GM12878 (cell line): ENCODE data around the gene ITPKA. TPM values are rescaled to one million over a fixed set of nuclear protein-coding genes. Genes with fewer than 3 reads are reported as not detected.

Experiments used
- ATAC-seq: fragments of 200-7000 bp; cut with Tn5 transposase; 3 replicates; pipeline ENCODE4 v1.9.1; 2020; ENCODE audit warnings: mild to moderate bottlenecking, moderate library complexity
- BruUV-seq: library from RNA; stranded (reverse); fragments of 400-500 nt; replicated peaks from 2 replicates; lab custom pipeline; 2021; lab: Mats Ljungman, UMichigan
- CTCF ChIA-PET: fragments of 300-600 bp; sonication (Branson Sonifier 250); formaldehyde crosslinking; extraction: SDS; loops from one replicate; lab custom pipeline; 2021; ENCODE audit warnings: inconsistent platforms; lab: Yijun Ruan, JAX
- POLR2A ChIA-PET: fragments of 350-600 bp; formaldehyde crosslinking; extraction: SDS; loops from one replicate; lab custom pipeline; 2021; ENCODE audit warnings: inconsistent platforms; lab: Charles Lee
- RAD21 ChIA-PET: fragments of 300-600 bp; sonication (Branson Sonifier 250); formaldehyde crosslinking; loops from one replicate; lab custom pipeline; 2023; ENCODE audit warnings: antibody characterized with exemption; ENCODE audit not compliant: unreplicated experiment; lab: Charles Lee
- SMC1A ChIA-PET: fragments of 300-600 bp; sonication (Branson Sonifier 250); formaldehyde crosslinking; loops from one replicate; lab custom pipeline; 2023; ENCODE audit not compliant: unreplicated experiment, uncharacterized antibody; lab: Charles Lee
- DNase-seq: peaks from one replicate; pipeline ENCODE4 v3.0.0-alpha.2; 2011; ENCODE audit warnings: low read depth, low spot score
- FAIRE-seq: peaks from 3 replicates; lab custom pipeline; 2011; peaks lifted over from hg19 to GRCh38; lab: Jason Lieb, UNC
- H2AFZ ChIP-seq: 2 replicates; pipeline ENCODE4 v1.6.0; 2011; ENCODE audit warnings: low read depth, low read length, control low read depth; ENCODE audit not compliant: control insufficient read depth
- H3K27ac ChIP-seq: 2 replicates; pipeline ENCODE4 v1.5.1; 2011; ENCODE audit warnings: control low read depth; ENCODE audit not compliant: control insufficient read depth, insufficient read depth
- H3K27me3 ChIP-seq, 2 experiments: replicated peaks in 1 of 2; 2 replicates each; pipeline versions ENCODE4 v1.6.0 to v1.6.1; 2011; ENCODE audit warnings: low read length in 1 of 2; ENCODE audit not compliant: control insufficient read depth in 2 of 2, insufficient read depth in 2 of 2
- H3K36me3 ChIP-seq, 2 experiments: 2 replicates each; pipeline ENCODE4 v1.5.1; 2011; ENCODE audit warnings: low read length in 1 of 2; ENCODE audit not compliant: control insufficient read depth in 2 of 2, insufficient read depth in 2 of 2
- H3K4me1 ChIP-seq: 2 replicates; pipeline ENCODE4 v1.6.1; 2011; ENCODE audit warnings: mild to moderate bottlenecking, low read length, moderate library complexity, mixed read lengths; ENCODE audit not compliant: control insufficient read depth, insufficient read depth
- H3K4me2 ChIP-seq: 2 replicates; pipeline ENCODE4 v1.6.0; 2011; ENCODE audit warnings: control low read depth; ENCODE audit not compliant: control insufficient read depth, insufficient read depth
- H3K4me3 ChIP-seq: fragments of 200-600 bp; sonication (generic); 2 replicates; pipeline ENCODE4 v1.5.1; 2016
- H3K79me2 ChIP-seq: 2 replicates; pipeline ENCODE4 v1.6.0; 2011; ENCODE audit warnings: low read length; ENCODE audit not compliant: control insufficient read depth, insufficient read depth
- H3K9ac ChIP-seq: 2 replicates; pipeline ENCODE4 v1.8.0; 2011; ENCODE audit warnings: low read length, control low read depth, mixed read lengths; ENCODE audit not compliant: control insufficient read depth, insufficient read depth
- H3K9me3 ChIP-seq: replicated peaks from 3 replicates; pipeline ENCODE4 v1.5.1; 2011; ENCODE audit warnings: mild to moderate bottlenecking, low read length; ENCODE audit not compliant: control insufficient read depth, insufficient read depth
- H4K20me1 ChIP-seq: 2 replicates; pipeline ENCODE4 v1.6.0; 2011; ENCODE audit not compliant: control insufficient read depth, insufficient read depth
- E2F8 ChIP-seq: fragments of 450-650 bp; IDR thresholded peaks from 2 replicates; pipeline ENCODE4 v1.6.1; 2018; ENCODE audit warnings: mild to moderate bottlenecking, low read depth, moderate library complexity; ENCODE audit not compliant: partially characterized antibody
- MEF2B ChIP-seq: fragments of 450-650 bp; IDR thresholded peaks from 2 replicates; pipeline ENCODE4 v1.6.1; 2018; ENCODE audit warnings: mild to moderate bottlenecking, moderate library complexity; ENCODE audit not compliant: partially characterized antibody, poor library complexity, severe bottlenecking
- MTA3 ChIP-seq: IDR thresholded peaks from 2 replicates; pipeline ENCODE4 v1.6.1; 2012; ENCODE audit warnings: low read length, inconsistent platforms, borderline replicate concordance
- MYB ChIP-seq: fragments of 150-350 bp; IDR thresholded peaks from 2 replicates; pipeline ENCODE4 v1.6.1; 2014; ENCODE audit warnings: mild to moderate bottlenecking, low read depth, low read length, borderline replicate concordance
- NFYB ChIP-seq: IDR thresholded peaks from 2 replicates; pipeline ENCODE4 v1.6.1; 2011; ENCODE audit warnings: low read depth, mild to moderate bottlenecking, low read length, improper control_type of control experiment, moderate library complexity; ENCODE audit not compliant: insufficient read depth
- RAD51 ChIP-seq: fragments of 450-650 bp; IDR thresholded peaks from 2 replicates; pipeline ENCODE4 v1.6.1; 2016; ENCODE audit warnings: moderate library complexity, mild to moderate bottlenecking, inconsistent platforms
- RB1 ChIP-seq: fragments of 450-650 bp; formaldehyde crosslinking; IDR thresholded peaks from 2 replicates; pipeline ENCODE4 v1.6.1; 2017; ENCODE audit warnings: mild to moderate bottlenecking, borderline replicate concordance
- SMARCA5 ChIP-seq: fragments of 450-650 bp; IDR thresholded peaks from 2 replicates; pipeline ENCODE4 v1.6.1; 2017; ENCODE audit warnings: mild to moderate bottlenecking
- SREBF2 ChIP-seq: IDR thresholded peaks from 2 replicates; pipeline ENCODE4 v1.6.1; 2012; ENCODE audit warnings: mild to moderate bottlenecking, low read length
- WGBS: methylation state at CpG from one replicate; pipeline ENCODE4 v1.1.6; 2016; ENCODE audit warnings: low lambda C conversion rate; ENCODE audit not compliant: insufficient replicate concordance, insufficient coverage; ENCODE audit errors: missing lambda C conversion rate; 5-methylcytosine and 5-hydroxymethylcytosine counted together
- in situ Hi-C: fragments of 300-500 bp; cut with MboI; formaldehyde crosslinking; loops from 9 replicates; pipeline ENCODE4 v1.14.3; 2018; ENCODE audit warnings: mixed read lengths
- intact Hi-C: fragments of 100-400 bp; cut with micrococcal nuclease; formaldehyde crosslinking; loops from one replicate; pipeline ENCODE4 v1.14.2; 2022; ENCODE audit not compliant: unreplicated experiment
- polyA plus RNA-seq, 11 experiments: library from polyadenylated mRNA; depleted of rRNA in 4 of 11; unstranded in 6 of 11; stranded (reverse) in 5 of 11; fragments of >200 nt; fragmentation: Nextera tagmentation in 4 of 11; fragmentation: Illumina TruSeq in 1 of 11; extraction: Ambion mirVana in 4 of 11; extraction: Trizol in 1 of 11; gene quantifications; 1 replicate in 1 of 11; 2 replicates in 10 of 11; pipeline versions ENCODE4 v1.2.1 to v1.2.3, GENCODE V29; 2011 to 2016; ENCODE audit warnings: inconsistent platforms in 2 of 11, missing spikeins in 2 of 11, low read depth in 1 of 11
- total RNA-seq, 4 experiments: library from RNA; depleted of rRNA in 3 of 4; stranded (reverse); fragments of >200 nt in 3 of 4; fragmentation: Illumina TruSeq in 1 of 4; extraction: Trizol in 1 of 4; gene quantifications; 2 replicates each; pipeline versions ENCODE4 v1.2.1 to v1.2.3, GENCODE V29; 2013 to 2021
- TF ChIP-seq, protein P1 (sequence below): fragments of 450-650 bp; IDR thresholded peaks from 2 replicates; pipeline ENCODE4 v1.6.1; 2014; ENCODE audit warnings: mild to moderate bottlenecking

Gene ITPKA
- total and polyA plus RNA-seq, 10 of the 15 experiments (the other 5 are each of a cell fraction or from before 2014, with no cell fraction given) = 0.04 to 1.5 (median 0.49) TPM; not detected in 1

DNA sequence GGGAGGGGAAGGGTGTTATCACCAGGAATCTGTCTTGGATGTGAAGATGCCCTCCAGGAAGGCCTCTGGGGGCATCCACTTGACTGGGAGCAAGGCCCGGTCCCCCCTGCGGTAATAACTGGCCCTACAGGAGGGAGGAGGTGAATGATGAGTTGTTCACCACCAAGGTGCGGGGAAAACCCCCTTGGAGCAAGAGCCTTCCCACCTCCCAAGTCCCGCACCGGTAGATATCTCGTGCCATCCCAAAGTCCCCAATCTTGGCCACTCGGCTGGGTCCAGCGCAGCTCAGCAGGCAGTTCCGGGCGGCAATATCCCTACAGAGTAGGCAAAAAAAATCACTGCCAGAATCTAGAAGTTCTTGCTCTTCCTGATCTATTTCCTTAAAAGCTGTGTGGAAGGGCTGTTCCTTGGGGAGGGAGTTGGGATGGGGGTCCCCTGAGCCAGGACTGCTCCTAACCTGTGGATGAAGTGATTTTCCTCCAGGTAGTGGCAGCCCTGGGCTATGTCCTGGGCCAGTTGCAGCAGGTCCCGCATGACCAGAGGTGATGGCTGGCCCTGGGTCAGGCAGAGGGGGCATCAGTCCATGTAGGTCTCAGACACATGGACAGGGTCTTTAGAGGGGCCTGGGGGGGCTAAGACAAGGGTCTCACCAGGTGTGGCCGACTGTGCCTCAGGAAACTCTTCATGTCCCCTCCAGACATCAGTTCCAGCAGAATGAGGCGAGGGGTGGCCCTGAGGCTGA, 11.2 kb downstream of the ITPKA start:
- RAD21 ChIA-PET = interaction anchor here (1.1 kb wide), 1 partner anchor 38 kb away, joined by 4 read pairs; no protein-coding TSS in a partner anchor
- CTCF ChIA-PET = no interaction called here
- Histone ChIP-seq H3K9ac (no peak overlapping the region), H3K27me3 (peaks cover 12 to 15% of the 10 kb centered on the region in 2 experiments), H3K9me3 (no peaks in the 10 kb centered on the region), H3K4me2 (no peak overlapping the region), H3K79me2 (no peaks in the 10 kb centered on the region), H3K4me3 (no peak overlapping the region), H3K4me1 (peaks cover 8% of the 10 kb centered on the region), H3K27ac (no peak overlapping the region), H4K20me1 (no peaks in the 10 kb centered on the region), H2AFZ (no peak overlapping the region), H3K36me3 (no peaks in the 10 kb centered on the region)
- no peak for TF ChIP-seq NFYB
- no peak for TF ChIP-seq SREBF2
- TF ChIP-seq RB1 = no peak
- no peak for TF ChIP-seq SMARCA5
- no peak for TF ChIP-seq MEF2B
- TF ChIP-seq RAD51 = no peak
- no peak for TF ChIP-seq MYB
- no peak for TF ChIP-seq E2F8
- TF ChIP-seq, protein P1, sequence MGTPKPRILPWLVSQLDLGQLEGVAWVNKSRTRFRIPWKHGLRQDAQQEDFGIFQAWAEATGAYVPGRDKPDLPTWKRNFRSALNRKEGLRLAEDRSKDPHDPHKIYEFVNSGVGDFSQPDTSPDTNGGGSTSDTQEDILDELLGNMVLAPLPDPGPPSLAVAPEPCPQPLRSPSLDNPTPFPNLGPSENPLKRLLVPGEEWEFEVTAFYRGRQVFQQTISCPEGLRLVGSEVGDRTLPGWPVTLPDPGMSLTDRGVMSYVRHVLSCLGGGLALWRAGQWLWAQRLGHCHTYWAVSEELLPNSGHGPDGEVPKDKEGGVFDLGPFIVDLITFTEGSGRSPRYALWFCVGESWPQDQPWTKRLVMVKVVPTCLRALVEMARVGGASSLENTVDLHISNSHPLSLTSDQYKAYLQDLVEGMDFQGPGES = no peak
- no peak for TF ChIP-seq MTA3
- in situ Hi-C loops = no loop called here
- POLR2A ChIA-PET = no interaction called here
- no TSS peak for BruUV-seq
- WGBS = 72% methylated on average over 13 of the region's 13 CpGs
- no peak for ATAC-seq
- intact Hi-C loops = no loop called here
- no peak for DNase-seq
- SMC1A ChIA-PET = interaction anchor here (1.1 to 1.7 kb wide), 2 partner anchors 21 to 23 kb away, joined by 3 to 4 read pairs; no protein-coding TSS in a partner anchor
- FAIRE-seq = no peak
